HepG2 (cell line): ENCODE measurements around the gene WDR35. TPM values are rescaled to one million over a fixed set of nuclear protein-coding genes. Genes with fewer than 3 reads are reported as not detected.
A peak's percentile ranks its signal among the peaks of the same experiment; 100 is the strongest.

ENCODE experiments used
- ATF6 ChIP-seq: sonication (generic); formaldehyde crosslinking; conservative IDR thresholded peaks from 2 replicates; pipeline ENCODE4 v1.4.0; 2020; ENCODE audit warnings: missing genetic modification reagents
- CTCF ChIP-seq: sonication (generic); formaldehyde crosslinking; IDR thresholded peaks from 2 replicates; pipeline ENCODE4 v1.5.0; 2020; ENCODE audit warnings: mild to moderate bottlenecking, missing genetic modification reagents, moderate library complexity
- DRAP1 ChIP-seq: IDR thresholded peaks from 2 replicates; pipeline ENCODE4 v1.6.1; 2016; ENCODE audit warnings: missing genetic modification reagents, missing compliant biosample characterization
- HNF1A ChIP-seq, 2 experiments: sonication (generic) in 1 of 2; formaldehyde crosslinking in 1 of 2; IDR thresholded peaks; 2 replicates each; pipeline versions ENCODE4 v1.4.0 to v1.6.1; 2016 to 2020; ENCODE audit warnings: borderline replicate concordance in 1 of 2, low read depth in 1 of 2, mild to moderate bottlenecking in 1 of 2, missing genetic modification reagents in 1 of 2
- HOXA3 ChIP-seq: sonication (generic); formaldehyde crosslinking; IDR thresholded peaks from 2 replicates; pipeline ENCODE4 v1.5.0; 2020; ENCODE audit warnings: missing genetic modification reagents
- NCOR1 ChIP-seq: fragments of 200-600 bp; sonication (generic); IDR thresholded peaks from 2 replicates; pipeline ENCODE4 v1.7.0; 2017; ENCODE audit warnings: antibody characterized with exemption, low read length, borderline replicate concordance
- NR2F1 ChIP-seq, 2 experiments: fragments of 450-650 bp in 1 of 2; formaldehyde crosslinking in 1 of 2; IDR thresholded peaks; 2 replicates each; pipeline versions ENCODE4 v1.5.0 to v1.6.1; 2016 to 2020; ENCODE audit warnings: mild to moderate bottlenecking in 1 of 2, missing compliant biosample characterization in 1 of 2, missing genetic modification reagents in 1 of 2, moderate library complexity in 1 of 2
- SAP130 ChIP-seq: IDR thresholded peaks from 2 replicates; pipeline ENCODE4 v1.6.1; 2016; ENCODE audit warnings: low read depth
- UBTF ChIP-seq: sonication (generic); formaldehyde crosslinking; IDR thresholded peaks from 2 replicates; pipeline ENCODE4 v1.4.0; 2020; ENCODE audit warnings: mild to moderate bottlenecking, missing genetic modification reagents
- ZNF281 ChIP-seq: sonication (generic); formaldehyde crosslinking; IDR thresholded peaks from 2 replicates; pipeline ENCODE4 v1.4.0; 2020; ENCODE audit warnings: missing genetic modification reagents, borderline replicate concordance
- ZNF317 ChIP-seq: sonication (generic); formaldehyde crosslinking; IDR thresholded peaks from 2 replicates; pipeline ENCODE4 v1.5.0; 2020; ENCODE audit warnings: mild to moderate bottlenecking, missing genetic modification reagents
- polyA plus RNA-seq, 8 experiments: library from polyadenylated mRNA; depleted of rRNA in 3 of 8; stranded (reverse) in 7 of 8; unstranded in 1 of 8; fragments of >200 nt; fragmentation: Illumina TruSeq in 4 of 8; extraction: Trizol in 4 of 8; gene quantifications; 2 replicates each; pipeline versions ENCODE4 v1.2.1 to v1.2.3, GENCODE V29; 2011 to 2016; ENCODE audit warnings: low read depth in 4 of 8, missing spikeins in 1 of 8, mixed read lengths in 1 of 8; ENCODE audit not compliant: insufficient read depth in 1 of 8
- total RNA-seq, 5 experiments: library from RNA; depleted of rRNA; stranded (reverse); fragments of >200 nt; fragmentation: Illumina TruSeq; extraction: Trizol; gene quantifications; 2 replicates each; pipeline ENCODE4 v1.2.3, GENCODE V29; 2016; ENCODE audit warnings: low read depth in 1 of 5

WDR35 gene
- total and polyA plus RNA-seq, 2 of the 13 experiments (the other 11 are each of a cell fraction or from before 2014, with no cell fraction given), result 11.1 to 19.6 TPM

GRCh38 chr2:20027260-20027677 is 37.4 kb upstream of the WDR35 start (continued):
- TF ChIP-seq CTCF, result 0 out of 2 replicates have a peak, but pooled peaks have one; percentile 5
- 0 out of 2 replicates have a peak, but pooled peaks have one; percentile 16 for TF ChIP-seq DRAP1
- peak; percentile 79 for TF ChIP-seq SAP130
- 0 out of 2 replicates have a peak, but pooled peaks have one; percentile 15 for TF ChIP-seq HNF1A (IDR thresholded peaks at IDR 0.05; ENCODE audit: low read depth)
- peak; percentile 52; the same call in 1 of the 2 replicates for TF ChIP-seq HNF1A (CRISPR knock-in tag; IDR thresholded peaks at IDR 0.05; ENCODE audit: borderline replicate concordance)
- no peak for TF ChIP-seq UBTF (CRISPR knock-in tag)
- TF ChIP-seq HOXA3 (CRISPR knock-in tag), result 0 out of 2 replicates have a peak, but pooled peaks have one; percentile 31
- TF ChIP-seq NR2F1 (CRISPR knock-in tag; IDR thresholded peaks at IDR 0.05), result peak in 1 of 2 experiments; percentile 38; a peak in 1 of 4 replicates
- TF ChIP-seq NCOR1, result peak; percentile 76; the same call in 1 of the 2 replicates
- peak; percentile 73; the same call in 1 of the 2 replicates for TF ChIP-seq ZNF281 (CRISPR knock-in tag)
- TF ChIP-seq ATF6 (CRISPR knock-in tag), result no peak
- TF ChIP-seq ZNF317 (CRISPR knock-in tag), result 0 out of 2 replicates have a peak, but pooled peaks have one; percentile 47
